HG03103 (cell line): ENCODE data around the gene SMR3B.

Experiments
- ATAC-seq: cut with Tn5 transposase; IDR thresholded peaks from one replicate; pipeline ENCODE4 v1.9.1; 2021; ENCODE audit warnings: low read depth; ENCODE audit not compliant: unreplicated experiment

Gene SMR3B

GRCh38 chr4:70382691-70383181 is at the start of gene SMR3B:
Gene SMR3B, plus strand, starts transcription at chr4:70383131. Its CDS starts 1,380 bp downstream, at chr4:70384511.
- ATAC-seq = no peak

GRCh38 chr4:70334681-70335080 is 48.2 kb upstream of the SMR3B start, which contains the start of gene CABS1:
Gene CABS1, plus strand, starts transcription at chr4:70334981. Its CDS starts 59 bp downstream, at chr4:70335040.
- no peak for ATAC-seq

GRCh38 chr4:70336043-70336442 is 46.9 kb upstream of the SMR3B start:
- no peak for ATAC-seq

- ATAC-seq = no peak
Measured at GRCh38 chr4:70337886-70338420, 45.0 kb upstream of the SMR3B start.

GRCh38 chr4:70356185-70356584 is 26.7 kb upstream of the SMR3B start:
- ATAC-seq = no peak

GRCh38 chr4:70359115-70359661 is 23.7 kb upstream of the SMR3B start:
- ATAC-seq = no peak

- no peak for ATAC-seq
Measured at GRCh38 chr4:70360460-70360859, 22.5 kb upstream of the SMR3B start, which contains the start of gene SMR3A. Gene SMR3A, plus strand, starts transcription at chr4:70360760. Its CDS starts 1,356 bp downstream, at chr4:70362116.

- ATAC-seq = no peak
Measured at GRCh38 chr4:70364002-70364401, 18.9 kb upstream of the SMR3B start.

GRCh38 chr4:70365479-70365878 is 17.5 kb upstream of the SMR3B start:
- no peak for ATAC-seq

GRCh38 chr4:70367813-70368212 is 15.1 kb upstream of the SMR3B start:
- ATAC-seq = no peak

- no peak for ATAC-seq
Measured at GRCh38 chr4:70371987-70372386, 10.9 kb upstream of the SMR3B start.

GRCh38 chr4:70372760-70373159 is 10.2 kb upstream of the SMR3B start:
- ATAC-seq = no peak

GRCh38 chr4:70380578-70380977 is 2.4 kb upstream of the SMR3B start:
- no peak for ATAC-seq

- peak; percentile 49 for ATAC-seq
Measured at GRCh38 chr4:70392057-70392776, 9.3 kb downstream of the SMR3B start.

- no peak for ATAC-seq
Measured at GRCh38 chr4:70397580-70397979, 14.6 kb downstream of the SMR3B start, which contains the start of gene OPRPN. Gene OPRPN, plus strand, starts transcription at chr4:70397940. Its CDS starts 1,346 bp downstream, at chr4:70399286.

GRCh38 chr4:70399319-70399718 is 16.4 kb downstream of the SMR3B start:
- ATAC-seq = no peak

GRCh38 chr4:70402762-70403161 is 19.8 kb downstream of the SMR3B start:
- no peak for ATAC-seq

GRCh38 chr4:70405765-70406164 is 22.8 kb downstream of the SMR3B start:
- no peak for ATAC-seq

- no peak for ATAC-seq
Measured at GRCh38 chr4:70425306-70425705, 42.4 kb downstream of the SMR3B start.

- no peak for ATAC-seq
Measured at GRCh38 chr4:70426789-70427188, 43.9 kb downstream of the SMR3B start.

- ATAC-seq = no peak
Measured at GRCh38 chr4:70437197-70437596, 54.3 kb downstream of the SMR3B start.
